K562 (cell line): ENCODE results near the gene EGF.

Experiments
- ADNP ChIP-seq: fragments of 200-800 bp; sonication (Bioruptor generic); IDR thresholded peaks from 2 replicates; pipeline ENCODE4 v1.6.1; 2016; ENCODE audit warnings: missing genetic modification characterization, missing compliant biosample characterization
- CHD2 ChIP-seq: IDR thresholded peaks from 2 replicates; pipeline ENCODE4 v1.6.1; 2011; ENCODE audit warnings: low read depth, low read length
- CTCF ChIP-seq, 3 experiments: IDR thresholded peaks in 2 of 3; conservative IDR thresholded peaks in 1 of 3; 2 replicates each; pipeline ENCODE4 v1.5.1; 2011 to 2012; ENCODE audit warnings: low read length in 3 of 3, mild to moderate bottlenecking in 3 of 3, control low read depth in 2 of 3, improper control_type of control experiment in 1 of 3, inconsistent platforms in 1 of 3, low read depth in 1 of 3, mixed read lengths in 1 of 3, moderate library complexity in 1 of 3; ENCODE audit not compliant: insufficient read depth in 2 of 3
- ESRRB ChIP-seq: fragments of 250-450 bp; sonication (Bioruptor Pico); IDR thresholded peaks from 2 replicates; pipeline ENCODE4 v1.5.0; 2020; ENCODE audit warnings: mild to moderate bottlenecking, moderate library complexity, borderline replicate concordance
- SMC3 ChIP-seq: conservative IDR thresholded peaks from 2 replicates; pipeline ENCODE4 v1.6.1; 2011; ENCODE audit warnings: low read depth, low read length, improper control_type of control experiment; ENCODE audit not compliant: insufficient read depth
- ZNF232 ChIP-seq: sonication (generic); formaldehyde crosslinking; IDR thresholded peaks from 2 replicates; pipeline ENCODE4 v1.8.0; 2022; ENCODE audit warnings: mild to moderate bottlenecking, missing genetic modification reagents

- no peak for TF ChIP-seq SMC3
- TF ChIP-seq CTCF (IDR thresholded peaks at IDR 0.05 in 2 of 3, conservative IDR thresholded peaks at IDR 0.05 in 1 of 3; ENCODE audit: insufficient read depth in 2 of 3, low read depth in 1 of 3, low read length in 3 of 3) = no peak
- no peak for TF ChIP-seq CHD2
- no peak for TF ChIP-seq ADNP (tag)
- TF ChIP-seq ESRRB = no peak
- no peak for TF ChIP-seq ZNF232 (CRISPR knock-in tag)
Measured at GRCh38 chr4:109877400-109877799, 35.3 kb upstream of the EGF start.
